Thyroid gland (tissue), 4 donors: ENCODE data around the gene LRRC28. TPM values are rescaled to one million over a fixed set of nuclear protein-coding genes. Genes with fewer than 3 reads are reported as not detected.

ENCODE experiments used
- DNase-seq, 2 donors: peaks; one replicate each; pipeline ENCODE4 v3.0.0-alpha.2; 2019
- H3K27ac ChIP-seq, 3 donors: fragments of 200-600 bp; sonication (generic); 1 replicate in 2 of 3; 2 replicates in 1 of 3; pipeline ENCODE4 v1.5.1; 2016 to 2019; ENCODE audit warnings: mild to moderate bottlenecking in 1 of 3, moderate library complexity in 1 of 3
- H3K27me3 ChIP-seq: fragments of 200-600 bp; sonication (generic); one replicate; pipeline ENCODE4 v1.5.1; 2019
- H3K36me3 ChIP-seq, 2 donors: fragments of 200-600 bp; sonication (generic); one replicate each; pipeline ENCODE4 v1.5.1; 2016 to 2019
- H3K4me1 ChIP-seq, 2 donors: fragments of 200-600 bp; sonication (generic); one replicate each; pipeline ENCODE4 v1.5.1; 2017 to 2019
- H3K4me3 ChIP-seq, 3 donors: fragments of 200-600 bp; sonication (generic); replicated peaks in 1 of 3; 1 replicate in 2 of 3; 2 replicates in 1 of 3; pipeline ENCODE4 v1.5.1; 2016; ENCODE audit warnings: mild to moderate bottlenecking in 1 of 3
- H3K9me3 ChIP-seq: fragments of 200-600 bp; sonication (generic); one replicate; pipeline ENCODE4 v1.5.1; 2017
- CTCF ChIP-seq, 6 experiments: fragments of 200-600 bp in 3 of 6; fragments of 450-650 bp in 3 of 6; sonication (generic) in 3 of 6; IDR thresholded peaks; one replicate each; pipeline ENCODE4 v1.5.1; 2016 to 2019; ENCODE audit warnings: antibody characterized with exemption in 6 of 6, mild to moderate bottlenecking in 2 of 6, inconsistent platforms in 1 of 6, moderate library complexity in 1 of 6
- POLR2A ChIP-seq, 2 donors: fragments of 450-650 bp; IDR thresholded peaks; one replicate each; pipeline ENCODE4 v1.6.1; 2017; ENCODE audit warnings: antibody characterized with exemption in 2 of 2, mild to moderate bottlenecking in 2 of 2, moderate library complexity in 1 of 2
- WGBS, 2 donors: methylation state at CpG; one replicate each; pipeline ENCODE4 v1.1.5; 2017; 5-methylcytosine and 5-hydroxymethylcytosine counted together
- intact Hi-C: fragments of 100-400 bp; cut with DNase I; formaldehyde crosslinking; loops from one replicate; pipeline ENCODE4 v1.15.1; 2023
- total RNA-seq, 4 donors: library from RNA; depleted of rRNA; stranded (reverse); fragments of >200 nt; gene quantifications; one replicate each; pipeline ENCODE4 v1.2.3, GENCODE V29; 2016

The LRRC28 gene
- total RNA-seq, 4 donors from 2014 or later: 36.1 to 51.6 (median 44.8) TPM

GRCh38 chr15:99273801-99274200, 22.5 kb downstream of the LRRC28 start:
- H3K27ac ChIP-seq: no peak overlapping the region
- no peak for TF ChIP-seq CTCF (IDR thresholded peaks at IDR 0.05)
- no peak for TF ChIP-seq POLR2A (IDR thresholded peaks at IDR 0.05)
- no peak for DNase-seq
- no peaks in the 10 kb centered on the region for H3K27me3 ChIP-seq
- no peaks in the 10 kb centered on the region for H3K36me3 ChIP-seq
- intact Hi-C loops: loop anchor here (5.0 kb wide), 1 partner anchor 484 kb away; no protein-coding TSS in a partner anchor
- H3K4me3 ChIP-seq: no peak overlapping the region
- H3K9me3 ChIP-seq: no peaks in the 10 kb centered on the region
- H3K4me1 ChIP-seq: no peaks in the 10 kb centered on the region
- 74% methylated on average over 3 of the region's 3 CpGs for WGBS, 2 donors

- Histone ChIP-seq H3K4me1 (no peaks in the 10 kb centered on the region), H3K36me3 (no peaks in the 10 kb centered on the region), H3K27me3 (no peaks in the 10 kb centered on the region), H3K4me3 (no peak overlapping the region), H3K9me3 (no peaks in the 10 kb centered on the region), H3K27ac (no peak overlapping the region)
- DNase-seq: no peak
- TF ChIP-seq CTCF (IDR thresholded peaks at IDR 0.05) (no peak), POLR2A (IDR thresholded peaks at IDR 0.05) (no peak)
- intact Hi-C loops: no loop called here
- 97 to 98% methylated on average over 2 of the region's 2 CpGs for WGBS, 2 donors
Measured at GRCh38 chr15:99275061-99275460, 23.8 kb downstream of the LRRC28 start.

GRCh38 chr15:99275525-99276128, 24.3 kb downstream of the LRRC28 start:
- TF ChIP-seq CTCF (IDR thresholded peaks at IDR 0.05): no peak
- H3K27ac ChIP-seq: no peak overlapping the region
- no peak overlapping the region for H3K4me3 ChIP-seq
- H3K4me1 ChIP-seq: no peaks in the 10 kb centered on the region
- no peaks in the 10 kb centered on the region for H3K27me3 ChIP-seq
- intact Hi-C loops: no loop called here
- no peaks in the 10 kb centered on the region for H3K36me3 ChIP-seq
- H3K9me3 ChIP-seq: no peaks in the 10 kb centered on the region
- DNase-seq: no peak
- 95 to 96% methylated on average over 9 of the region's 9 CpGs for WGBS, 2 donors

DNA sequence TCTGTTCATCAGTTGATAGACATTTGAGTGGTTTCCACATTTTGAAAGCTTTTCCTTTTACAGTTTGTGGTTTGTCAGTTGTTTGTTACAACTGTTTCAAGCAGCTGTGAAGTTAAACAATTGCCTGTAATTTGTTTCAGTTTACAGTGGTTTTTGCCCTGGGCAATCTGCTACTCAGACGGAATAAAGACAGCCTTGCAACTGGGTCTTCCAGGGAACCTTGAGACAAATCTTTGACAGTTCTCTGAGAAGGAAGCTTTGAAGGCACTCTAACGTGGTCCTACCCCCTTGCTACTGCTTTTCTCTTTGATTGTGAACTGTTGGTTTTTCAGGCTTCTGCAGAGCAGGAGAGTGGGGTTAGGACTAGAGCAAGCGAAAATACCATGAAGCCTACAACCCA, 28.0 kb downstream of the LRRC28 start:
- 88 to 95% methylated on average over 3 of the region's 3 CpGs for WGBS, 2 donors
- no peak for DNase-seq
- Histone ChIP-seq H3K27ac (no peak overlapping the region), H3K4me3 (no peak overlapping the region), H3K36me3 (no peaks in the 10 kb centered on the region), H3K27me3 (no peaks in the 10 kb centered on the region), H3K9me3 (no peaks in the 10 kb centered on the region), H3K4me1 (no peaks in the 10 kb centered on the region)
- intact Hi-C loops: no loop called here
- no peak for TF ChIP-seq CTCF (IDR thresholded peaks at IDR 0.05)
- TF ChIP-seq POLR2A (IDR thresholded peaks at IDR 0.05): no peak

DNA sequence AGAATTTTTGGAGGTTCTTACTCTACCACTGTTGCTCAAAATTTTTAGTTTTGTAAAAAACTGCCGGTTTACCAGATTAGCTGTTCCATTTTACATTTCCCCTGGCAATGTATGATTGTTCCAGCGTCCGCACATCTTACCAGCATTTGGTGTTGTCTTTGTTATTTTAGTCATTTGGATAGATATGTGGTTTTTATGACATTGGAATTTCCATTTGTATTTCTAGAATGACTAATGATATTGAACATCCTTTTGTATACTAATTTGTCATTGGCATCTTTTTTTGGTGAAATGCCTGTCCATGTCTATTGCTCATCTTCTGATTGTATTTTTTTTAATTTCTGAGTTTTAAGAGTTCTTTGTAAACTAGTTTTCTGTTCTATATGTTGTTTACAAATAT, 28.5 kb downstream of the LRRC28 start:
- no peaks in the 10 kb centered on the region for H3K9me3 ChIP-seq
- no peak overlapping the region for H3K4me3 ChIP-seq
- intact Hi-C loops: loop anchor here (10.0 kb wide), 1 partner anchor 425 kb away; no protein-coding TSS in a partner anchor
- DNase-seq: no peak
- no peak for TF ChIP-seq CTCF (IDR thresholded peaks at IDR 0.05)
- TF ChIP-seq POLR2A (IDR thresholded peaks at IDR 0.05): no peak
- 78 to 96% methylated on average over 3 of the region's 3 CpGs for WGBS, 2 donors
- no peak overlapping the region for H3K27ac ChIP-seq
- H3K36me3 ChIP-seq: no peaks in the 10 kb centered on the region
- H3K27me3 ChIP-seq: no peaks in the 10 kb centered on the region
- no peaks in the 10 kb centered on the region for H3K4me1 ChIP-seq
